K562 (cell line): ENCODE measurements around the gene TMEM158. TPM values are rescaled to one million over a fixed set of nuclear protein-coding genes. Genes with fewer than 3 reads are reported as not detected.
A peak's percentile ranks its signal among the peaks of the same experiment; 100 is the strongest.

ENCODE experiments used
- ATAC-seq: fragments of 200-7000 bp; cut with Tn5 transposase; 3 replicates; pipeline ENCODE4 v1.9.1; 2020; ENCODE audit warnings: moderate library complexity
- BruUV-seq: library from RNA; stranded (reverse); fragments of 400-500 nt; replicated peaks from 2 replicates; lab custom pipeline; 2021; lab: Mats Ljungman, UMichigan
- CTCF ChIA-PET: fragments of 300-600 bp; formaldehyde crosslinking; extraction: SDS; loops from one replicate; lab custom pipeline; 2021; ENCODE audit warnings: low intra/inter-chr PET ratio; lab: Yijun Ruan, JAX
- POLR2A ChIA-PET: fragments of 300-600, 350-650 bp; sonication (Branson Sonifier 250); formaldehyde crosslinking; extraction: SDS; loops from one replicate; lab custom pipeline; 2021; ENCODE audit warnings: antibody characterized with exemption, inconsistent platforms; lab: Yijun Ruan, JAX
- DNase-seq, 4 experiments: peaks; one replicate each; pipeline versions ENCODE4 v3.0.0 to v3.0.0-alpha.2; 2011 to 2018; ENCODE audit warnings: low spot score in 3 of 4, mixed read lengths in 3 of 4; ENCODE audit errors: extremely low read depth in 1 of 4
- FAIRE-seq: peaks from 2 replicates; lab custom pipeline; 2011; peaks lifted over from hg19 to GRCh38; lab: Jason Lieb, UNC
- H2AFZ ChIP-seq: 2 replicates; pipeline ENCODE4 v1.6.0; 2011; ENCODE audit warnings: low read depth, low read length, control low read depth, inconsistent platforms
- H3K27ac ChIP-seq: fragments of 200-600 bp; 3 replicates; pipeline ENCODE4 v1.8.0; 2011; ENCODE audit warnings: low read depth, mild to moderate bottlenecking, control low read depth, inconsistent platforms, low read length, moderate library complexity, mixed read lengths; ENCODE audit errors: extremely low read depth
- H3K27me3 ChIP-seq, 2 experiments: fragments of 300-600 bp in 1 of 2; 2 replicates in 1 of 2; 3 replicates in 1 of 2; pipeline versions ENCODE4 v1.6.0 to v1.8.0; 2011; ENCODE audit warnings: inconsistent platforms in 2 of 2, low read length in 2 of 2, mild to moderate bottlenecking in 1 of 2, mixed read lengths in 1 of 2, moderate library complexity in 1 of 2; ENCODE audit not compliant: control insufficient read depth in 2 of 2, insufficient read depth in 2 of 2
- H3K36me3 ChIP-seq: fragments of 300-600 bp; 3 replicates; pipeline ENCODE4 v1.8.0; 2011; ENCODE audit warnings: mild to moderate bottlenecking, low read length, inconsistent platforms; ENCODE audit not compliant: control insufficient read depth, insufficient read depth
- H3K4me1 ChIP-seq, 2 experiments: fragments of 200-600 bp in 1 of 2; replicated peaks in 1 of 2; 2 replicates in 1 of 2; 3 replicates in 1 of 2; pipeline versions ENCODE4 v1.5.1 to v1.8.0; 2011; ENCODE audit warnings: inconsistent platforms in 2 of 2, low read length in 2 of 2, mild to moderate bottlenecking in 1 of 2, mixed read lengths in 1 of 2, moderate library complexity in 1 of 2; ENCODE audit not compliant: control insufficient read depth in 2 of 2, insufficient read depth in 2 of 2
- H3K4me2 ChIP-seq: 2 replicates; pipeline ENCODE4 v1.6.1; 2011; ENCODE audit warnings: low read length, control low read depth, inconsistent platforms, mixed read lengths; ENCODE audit not compliant: insufficient read depth
- H3K4me3 ChIP-seq: fragments of 200-600 bp; sonication (generic), shearing (Covaris generic); 2 replicates; pipeline ENCODE4 v1.5.1; 2016; ENCODE audit warnings: control low read depth, inconsistent platforms
- H3K79me2 ChIP-seq: fragments of 200-600 bp; 3 replicates; pipeline ENCODE4 v1.8.0; 2011; ENCODE audit warnings: low read length, inconsistent platforms; ENCODE audit not compliant: control insufficient read depth, insufficient read depth
- H3K9ac ChIP-seq, 2 experiments: 2 replicates each; pipeline versions ENCODE4 v1.6.0 to v1.6.1; 2011; ENCODE audit warnings: low read depth in 2 of 2, low read length in 2 of 2, control low read depth in 1 of 2, inconsistent platforms in 1 of 2, mild to moderate bottlenecking in 1 of 2, mixed read lengths in 1 of 2; ENCODE audit not compliant: insufficient read depth in 1 of 2
- H3K9me1 ChIP-seq: one replicate; pipeline ENCODE4 v1.6.0; 2011; ENCODE audit warnings: inconsistent platforms, mild to moderate bottlenecking, low read length, moderate library complexity; ENCODE audit not compliant: control insufficient read depth, insufficient read depth
- H3K9me3 ChIP-seq: replicated peaks from 2 replicates; pipeline ENCODE4 v1.5.1; 2011; ENCODE audit warnings: low read depth, low read length, inconsistent platforms; ENCODE audit not compliant: control insufficient read depth, insufficient read depth
- H4K20me1 ChIP-seq: replicated peaks from 2 replicates; pipeline ENCODE4 v1.6.1; 2011; ENCODE audit warnings: low read length, inconsistent platforms, mixed read lengths; ENCODE audit not compliant: control insufficient read depth, insufficient read depth
- CTCFL ChIP-seq: IDR thresholded peaks from 2 replicates; pipeline ENCODE4 v1.6.1; 2011; ENCODE audit warnings: borderline replicate concordance, low read depth, mild to moderate bottlenecking, moderate library complexity, low read length; ENCODE audit not compliant: insufficient read depth, poor library complexity, severe bottlenecking
- E2F8 ChIP-seq: fragments of 450-650 bp; IDR thresholded peaks from 2 replicates; pipeline ENCODE4 v1.7.1; 2018; ENCODE audit warnings: mild to moderate bottlenecking, low read depth; ENCODE audit not compliant: partially characterized antibody
- GATAD2B ChIP-seq: fragments of 450-650 bp; IDR thresholded peaks from 2 replicates; pipeline ENCODE4 v1.6.1; 2017; ENCODE audit warnings: mild to moderate bottlenecking, borderline replicate concordance
- HMGXB4 ChIP-seq: sonication (generic); formaldehyde crosslinking; IDR thresholded peaks from 2 replicates; pipeline ENCODE4 v1.8.1; 2023; ENCODE audit warnings: mild to moderate bottlenecking, missing genetic modification reagents
- NFE2 ChIP-seq: IDR thresholded peaks from 2 replicates; pipeline ENCODE4 v1.6.1; 2014; ENCODE audit warnings: antibody characterized with exemption, low read depth
- POLR3A ChIP-seq: IDR thresholded peaks from 2 replicates; pipeline ENCODE4 v1.6.1; 2011; ENCODE audit warnings: borderline replicate concordance, mild to moderate bottlenecking, moderate library complexity; ENCODE audit not compliant: insufficient read length, insufficient read depth; ENCODE audit errors: extremely low read depth
- SLC30A9 ChIP-seq: fragments of 250-450 bp; sonication (Bioruptor Pico); IDR thresholded peaks from 2 replicates; pipeline ENCODE4 v1.8.0; 2022; ENCODE audit warnings: mild to moderate bottlenecking, moderate library complexity
- SMARCA4 ChIP-seq: fragments of 450-650 bp; IDR thresholded peaks from 2 replicates; pipeline ENCODE4 v1.6.1; 2016
- STAG1 ChIP-seq: sonication (generic); formaldehyde crosslinking; IDR thresholded peaks from 2 replicates; pipeline ENCODE4 v1.5.0; 2020; ENCODE audit warnings: missing genetic modification reagents, borderline replicate concordance
- ZFPM2 ChIP-seq: fragments of 250-450 bp; sonication (Bioruptor Pico); IDR thresholded peaks from 2 replicates; pipeline ENCODE4 v1.5.1; 2022; ENCODE audit warnings: mild to moderate bottlenecking
- ZNF436 ChIP-seq: fragments of 250-450, 450-650 bp; sonication (Bioruptor Pico); formaldehyde crosslinking; IDR thresholded peaks from 2 replicates; pipeline ENCODE4 v1.7.0; 2020; ENCODE audit warnings: mild to moderate bottlenecking
- ZNF717 ChIP-seq: fragments of 250-450 bp; sonication (Bioruptor Pico); IDR thresholded peaks from 2 replicates; pipeline ENCODE4 v1.5.0; 2021
- WGBS: fragments of 100-300 bp; shearing (Covaris generic); methylation state at CpG from one replicate; pipeline ENCODE4 v1.1.6; 2016; ENCODE audit warnings: low coverage, mixed read lengths; ENCODE audit not compliant: insufficient coverage; ENCODE audit errors: missing lambda C conversion rate; 5-methylcytosine and 5-hydroxymethylcytosine counted together
- in situ Hi-C: fragments of 300-500 bp; cut with MboI; formaldehyde crosslinking; loops from 4 replicates; pipeline ENCODE4 v1.15.0; 2018; ENCODE audit warnings: inconsistent platforms, mixed read lengths
- intact Hi-C: fragments of 100-400 bp; cut with micrococcal nuclease; formaldehyde crosslinking; loops from 2 replicates; pipeline ENCODE4 v1.14.2; 2022
- polyA plus RNA-seq, 8 experiments: library from polyadenylated mRNA; depleted of rRNA in 4 of 8; stranded (reverse) in 5 of 8; unstranded in 3 of 8; fragments of >200 nt; fragmentation: Nextera tagmentation in 2 of 8; fragmentation: Illumina TruSeq in 1 of 8; extraction: Ambion mirVana in 2 of 8; extraction: Trizol in 1 of 8; gene quantifications; 2 replicates each; pipeline versions ENCODE4 v1.2.1 to v1.2.3, GENCODE V29; 2011 to 2014; ENCODE audit warnings: inconsistent platforms in 1 of 8, missing spikeins in 1 of 8
- total RNA-seq, 7 experiments: library from RNA; depleted of rRNA in 6 of 7; stranded (reverse); fragments of >200 nt in 6 of 7; fragmentation: Illumina TruSeq in 2 of 7; extraction: Trizol in 2 of 7; gene quantifications; 2 replicates each; pipeline versions ENCODE4 v1.2.1 to v1.2.3, GENCODE V29; 2011 to 2021; ENCODE audit warnings: low replicate concordance in 1 of 7
- TF ChIP-seq, protein P1 (sequence below), 2 experiments: IDR thresholded peaks; 2 replicates each; pipeline ENCODE4 v1.6.1; 2011; ENCODE audit warnings: borderline replicate concordance in 1 of 2, control low read depth in 1 of 2, low read depth in 1 of 2, low read length in 1 of 2, mild to moderate bottlenecking in 1 of 2, mixed read lengths in 1 of 2, moderate library complexity in 1 of 2; ENCODE audit not compliant: insufficient read depth in 1 of 2, insufficient read length in 1 of 2, poor library complexity in 1 of 2, severe bottlenecking in 1 of 2; ENCODE audit errors: extremely low read depth in 1 of 2

TMEM158 gene
- total and polyA plus RNA-seq, 9 of the 15 experiments (the other 6 are each of a cell fraction or from before 2014, with no cell fraction given), result 2.2 to 46.5 (median 8.4) TPM

- no peak overlapping the region for H3K4me3 ChIP-seq
- H3K79me2 ChIP-seq, result no peaks in the 10 kb centered on the region
- ATAC-seq, result peak; percentile 71
- H3K4me2 ChIP-seq, result no peak overlapping the region
- BruUV-seq, result no TSS peak
- H4K20me1 ChIP-seq, result no peaks in the 10 kb centered on the region
- H3K36me3 ChIP-seq, result no peaks in the 10 kb centered on the region; the same call in 2 of the 3 replicates
- no peak overlapping the region for H2AFZ ChIP-seq
- in situ Hi-C loops (no loop called here), intact Hi-C loops (no loop called here)
- no peak for FAIRE-seq
- H3K9me1 ChIP-seq, result no peaks in the 10 kb centered on the region
- POLR2A ChIA-PET, result interaction anchor here (0.7 kb wide), 1 partner anchor 829 kb away, joined by 3 read pairs; no protein-coding TSS in a partner anchor
- no peak overlapping the region for H3K27ac ChIP-seq
- no peak for DNase-seq
- H3K9me3 ChIP-seq, result peaks cover 4% of the 10 kb centered on the region; the same call in 1 of the 2 replicates
- 19% methylated on average over 1 of the region's 1 CpG for WGBS
- peaks cover 22 to 24% of the 10 kb centered on the region in 2 experiments for H3K27me3 ChIP-seq
- CTCF ChIA-PET, result no interaction called here
- H3K9ac ChIP-seq, result no peak overlapping the region
- no peaks in the 10 kb centered on the region for H3K4me1 ChIP-seq
- no peak for TF ChIP-seq GATAD2B
- no peak for TF ChIP-seq HMGXB4 (CRISPR knock-in tag)
- TF ChIP-seq ZFPM2, result no peak
- TF ChIP-seq SLC30A9 (CRISPR knock-in tag), result no peak
- no peak for TF ChIP-seq CTCFL
- TF ChIP-seq STAG1 (CRISPR knock-in tag), result no peak
- TF ChIP-seq E2F8, result no peak
- TF ChIP-seq SMARCA4, result no peak
- no peak for TF ChIP-seq ZNF717 (CRISPR knock-in tag)
- TF ChIP-seq, protein P1, sequence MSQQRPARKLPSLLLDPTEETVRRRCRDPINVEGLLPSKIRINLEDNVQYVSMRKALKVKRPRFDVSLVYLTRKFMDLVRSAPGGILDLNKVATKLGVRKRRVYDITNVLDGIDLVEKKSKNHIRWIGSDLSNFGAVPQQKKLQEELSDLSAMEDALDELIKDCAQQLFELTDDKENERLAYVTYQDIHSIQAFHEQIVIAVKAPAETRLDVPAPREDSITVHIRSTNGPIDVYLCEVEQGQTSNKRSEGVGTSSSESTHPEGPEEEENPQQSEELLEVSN (IDR thresholded peaks at IDR 0.05; ENCODE audit: borderline replicate concordance in 1 of 2, extremely low read depth in 1 of 2, insufficient read depth in 1 of 2, insufficient read length in 1 of 2, low read depth in 1 of 2, low read length in 1 of 2, poor library complexity in 1 of 2, severe bottlenecking in 1 of 2), result no peak
- TF ChIP-seq ZNF436 (CRISPR knock-in tag), result no peak
- TF ChIP-seq POLR3A, result no peak
- no peak for TF ChIP-seq NFE2
Observed at GRCh38 chr3:45234250-45234649, 8.2 kb upstream of the TMEM158 start.
